HepG2 (cell line): ENCODE measurements around the gene PRKCZ.

Experiments
- HCFC1 ChIP-seq: fragments of 150-350 bp; IDR thresholded peaks from 2 replicates; pipeline ENCODE4 v1.6.1; 2014; ENCODE audit warnings: low read depth, low read length
- RXRA ChIP-seq: sonication (generic); formaldehyde crosslinking; IDR thresholded peaks from 2 replicates; pipeline ENCODE4 v1.5.1; 2020; ENCODE audit warnings: missing genetic modification reagents

DNA sequence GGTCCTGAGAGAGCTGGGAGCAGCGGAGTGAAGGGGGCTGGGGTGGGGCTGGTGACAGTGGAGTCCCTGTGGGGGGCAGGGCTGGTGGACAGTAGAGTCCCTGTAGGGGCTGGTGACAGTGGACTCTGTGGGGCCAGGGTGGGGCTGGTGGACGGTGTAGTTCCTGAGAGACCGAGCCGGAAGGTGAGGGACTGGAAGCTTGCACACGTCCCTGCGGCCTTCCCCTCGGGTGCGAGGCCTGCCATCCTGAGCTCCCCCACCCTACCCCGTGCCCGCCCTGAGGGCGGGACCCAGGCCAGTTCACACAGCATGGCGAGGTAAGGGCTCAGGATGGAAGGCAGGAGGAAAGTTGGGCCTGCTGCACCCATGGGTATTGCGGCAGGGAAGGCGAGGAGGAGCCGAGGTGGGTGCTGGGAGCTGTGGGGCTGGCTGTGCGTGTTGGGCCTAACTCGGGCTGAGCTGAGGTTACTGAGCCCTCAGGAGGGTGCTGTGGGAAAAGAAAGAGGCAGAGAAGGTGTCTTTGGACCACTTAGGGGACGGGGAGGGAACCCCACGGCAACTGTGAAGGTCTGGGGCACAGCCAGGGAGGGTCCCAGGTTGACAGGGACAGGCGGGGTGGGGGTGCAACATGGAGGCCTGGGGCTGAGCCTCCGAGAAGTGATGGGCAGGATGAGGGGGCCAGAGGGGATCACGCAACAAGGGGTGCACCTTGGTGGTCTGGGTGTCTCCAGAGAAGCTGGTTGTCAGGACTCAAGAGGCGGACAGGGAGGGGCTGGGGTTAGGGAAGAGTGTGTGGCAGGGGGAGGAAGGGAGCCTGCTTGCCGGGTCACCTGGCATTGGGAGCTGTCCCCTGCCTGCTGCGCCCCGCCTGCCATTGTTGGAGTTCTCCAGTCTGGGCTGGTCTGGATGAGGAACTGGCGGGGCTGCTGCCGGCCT, 60.8 kb downstream of the PRKCZ start:
- TF ChIP-seq RXRA (CRISPR knock-in tag): no peak
- no peak for TF ChIP-seq HCFC1
